WTC11 (cell line): Measurements from ENCODE around the gene INAFM2. TPM values are rescaled to one million over a fixed set of nuclear protein-coding genes. Genes with fewer than 3 reads are reported as not detected.

Experiments used
- ATAC-seq: fragments of 200-7000 bp; cut with Tn5 transposase; 2 replicates; pipeline ENCODE4 v1.10.0; 2021; ENCODE audit warnings: mild to moderate bottlenecking, moderate library complexity
- CTCF ChIA-PET: fragments of 300-600 bp; sonication (Branson Sonifier 250); formaldehyde crosslinking; loops from one replicate; lab custom pipeline; 2021; ENCODE audit warnings: antibody characterized with exemption; lab: Charles Lee
- POLR2A ChIA-PET: fragments of 350-600 bp; sonication (Branson Sonifier 250); formaldehyde crosslinking; loops from one replicate; lab custom pipeline; 2021; ENCODE audit warnings: antibody characterized with exemption; lab: Charles Lee
- DNase-seq: peaks from one replicate; pipeline ENCODE4 v3.0.0; 2021; ENCODE audit warnings: low spot score
- H3K27ac Mint-ChIP-seq: 2 replicates; pipeline ENCODE4 v1.8.0; 2021; ENCODE audit warnings: mixed read lengths
- H3K27me3 Mint-ChIP-seq: 2 replicates; pipeline ENCODE4 v1.8.0; 2021; ENCODE audit warnings: low read depth, mild to moderate bottlenecking, moderate library complexity, mixed read lengths
- H3K36me3 Mint-ChIP-seq: 2 replicates; pipeline ENCODE4 v1.8.0; 2021; ENCODE audit warnings: mixed read lengths
- H3K4me1 Mint-ChIP-seq: 2 replicates; pipeline ENCODE4 v1.8.0; 2022; ENCODE audit warnings: mixed read lengths
- H3K4me3 Mint-ChIP-seq: 2 replicates; pipeline ENCODE4 v1.8.0; 2021; ENCODE audit warnings: mild to moderate bottlenecking, moderate library complexity, mixed read lengths
- H3K9me3 Mint-ChIP-seq: 2 replicates; pipeline ENCODE4 v1.8.0; 2021; ENCODE audit warnings: mixed read lengths
- CBFB ChIP-seq: sonication (generic); formaldehyde crosslinking; IDR thresholded peaks from 2 replicates; pipeline ENCODE4 v1.8.1; 2022; ENCODE audit warnings: mild to moderate bottlenecking, low read depth, missing genetic modification reagents
- CREM ChIP-seq: sonication (generic); formaldehyde crosslinking; IDR thresholded peaks from 2 replicates; pipeline ENCODE4 v1.8.1; 2022; ENCODE audit warnings: mild to moderate bottlenecking, missing genetic modification reagents, moderate library complexity
- E2F1 ChIP-seq: sonication (generic); formaldehyde crosslinking; IDR thresholded peaks from 2 replicates; pipeline ENCODE4 v1.8.0; 2022; ENCODE audit warnings: mild to moderate bottlenecking, missing genetic modification reagents
- FOXJ3 ChIP-seq: sonication (generic); formaldehyde crosslinking; IDR thresholded peaks from 2 replicates; pipeline ENCODE4 v1.9.0; 2021; ENCODE audit warnings: missing genetic modification reagents, mild to moderate bottlenecking, borderline replicate concordance
- FOXK1 ChIP-seq: sonication (generic); formaldehyde crosslinking; IDR thresholded peaks from 2 replicates; pipeline ENCODE4 v1.8.0; 2022; ENCODE audit warnings: mild to moderate bottlenecking, moderate library complexity, missing genetic modification reagents
- GTF2I ChIP-seq: fragments of 250-450 bp; sonication (Bioruptor Pico); conservative IDR thresholded peaks from 2 replicates; pipeline ENCODE4 v1.4.0; 2021; ENCODE audit warnings: mild to moderate bottlenecking
- HMGXB4 ChIP-seq: sonication (generic); formaldehyde crosslinking; IDR thresholded peaks from 2 replicates; pipeline ENCODE4 v1.8.1; 2023; ENCODE audit warnings: mild to moderate bottlenecking, moderate library complexity, missing genetic modification reagents
- IRF1 ChIP-seq: sonication (generic); formaldehyde crosslinking; IDR thresholded peaks from 2 replicates; pipeline ENCODE4 v1.8.0; 2023; ENCODE audit warnings: missing genetic modification reagents
- MXD4 ChIP-seq: fragments of 250-450 bp; sonication (Bioruptor Pico); IDR thresholded peaks from 2 replicates; pipeline ENCODE4 v1.8.0; 2021; ENCODE audit warnings: mild to moderate bottlenecking, moderate library complexity, borderline replicate concordance
- MYBL2 ChIP-seq: sonication (generic); formaldehyde crosslinking; IDR thresholded peaks from 2 replicates; pipeline ENCODE4 v1.8.1; 2023; ENCODE audit warnings: mild to moderate bottlenecking, moderate library complexity, missing genetic modification reagents
- NR1H2 ChIP-seq: sonication (generic); formaldehyde crosslinking; IDR thresholded peaks from 2 replicates; pipeline ENCODE4 v1.9.0; 2021; ENCODE audit warnings: mild to moderate bottlenecking, moderate library complexity, missing genetic modification reagents
- RORB ChIP-seq: fragments of 250-450 bp; sonication (Bioruptor Pico); IDR thresholded peaks from 2 replicates; pipeline ENCODE4 v1.9.0; 2021; ENCODE audit warnings: mild to moderate bottlenecking
- SMAD4 ChIP-seq: sonication (generic); formaldehyde crosslinking; IDR thresholded peaks from 2 replicates; pipeline ENCODE4 v1.8.0; 2022; ENCODE audit warnings: mild to moderate bottlenecking, missing genetic modification reagents
- SP1 ChIP-seq: sonication (generic); formaldehyde crosslinking; conservative IDR thresholded peaks from 2 replicates; pipeline ENCODE4 v1.8.1; 2022; ENCODE audit warnings: missing genetic modification reagents
- TP53 ChIP-seq: sonication (generic); formaldehyde crosslinking; IDR thresholded peaks from 2 replicates; pipeline ENCODE4 v1.8.1; 2023; ENCODE audit warnings: mild to moderate bottlenecking, missing genetic modification reagents
- ZNF232 ChIP-seq: sonication (generic); formaldehyde crosslinking; IDR thresholded peaks from 2 replicates; pipeline ENCODE4 v1.8.0; 2022; ENCODE audit warnings: mild to moderate bottlenecking, missing genetic modification reagents
- ZNF263 ChIP-seq: sonication (generic); formaldehyde crosslinking; IDR thresholded peaks from 2 replicates; pipeline ENCODE4 v1.8.1; 2022; ENCODE audit warnings: low read depth, mild to moderate bottlenecking, moderate library complexity, missing genetic modification reagents
- ZNF317 ChIP-seq: sonication (generic); formaldehyde crosslinking; IDR thresholded peaks from 2 replicates; pipeline ENCODE4 v1.8.1; 2023; ENCODE audit warnings: low read depth, mild to moderate bottlenecking, moderate library complexity, missing genetic modification reagents, borderline replicate concordance
- ZNF512 ChIP-seq: sonication (generic); formaldehyde crosslinking; IDR thresholded peaks from 2 replicates; pipeline ENCODE4 v1.8.1; 2022; ENCODE audit warnings: missing genetic modification reagents, borderline replicate concordance
- total RNA-seq: library from RNA; stranded (reverse); gene quantifications from 3 replicates; pipeline ENCODE4 v1.2.3, GENCODE V29; 2021
- TF ChIP-seq, protein P1 (sequence below): fragments of 250-450 bp; sonication (Bioruptor Pico); IDR thresholded peaks from 2 replicates; pipeline ENCODE4 v2.1.2; 2022; ENCODE audit warnings: mild to moderate bottlenecking, moderate library complexity
- TF ChIP-seq, protein P2 (sequence below): sonication (generic); formaldehyde crosslinking; IDR thresholded peaks from 2 replicates; pipeline ENCODE4 v1.8.1; 2022; ENCODE audit warnings: mild to moderate bottlenecking, moderate library complexity, missing genetic modification reagents
- TF ChIP-seq, protein P3 (sequence below): sonication (generic); formaldehyde crosslinking; IDR thresholded peaks from 2 replicates; pipeline ENCODE4 v1.8.0; 2022; ENCODE audit warnings: mild to moderate bottlenecking, missing genetic modification reagents

INAFM2 gene
- total RNA-seq, 1 experiment from 2014 or later = 34.2 TPM

DNA sequence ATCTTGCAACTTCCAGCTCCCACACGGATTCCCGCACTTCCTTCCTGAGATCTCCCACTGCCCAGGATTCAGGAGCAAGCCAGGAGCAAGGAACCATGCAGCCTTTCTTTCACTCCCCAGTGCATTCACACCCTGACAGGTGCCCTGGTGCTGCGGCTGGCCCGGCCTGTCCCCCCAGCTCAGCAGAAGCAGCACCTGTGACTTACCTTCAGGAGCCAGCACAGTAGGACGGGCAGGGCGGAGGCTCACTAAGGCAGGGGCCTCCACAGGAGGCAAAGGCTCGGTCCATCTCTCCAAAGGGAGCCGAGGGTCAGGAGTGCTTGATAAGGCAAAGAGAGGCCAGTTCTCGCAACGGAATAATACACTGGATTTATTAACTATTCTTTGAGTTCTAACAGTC, 45.5 kb upstream of the INAFM2 start:
- DNase-seq = no peak
- ATAC-seq = no peak
- Mint-ChIP-seq H3K36me3 (no peaks in the 10 kb centered on the region), H3K9me3 (no peaks in the 10 kb centered on the region), H3K4me3 (no peak overlapping the region), H3K4me1 (peaks cover 39% of the 10 kb centered on the region), H3K27ac (no peak overlapping the region), H3K27me3 (peaks cover 48% of the 10 kb centered on the region)
- ChIA-PET POLR2A (no interaction called here), CTCF (interaction anchor here (0.8 to 12.1 kb wide), 15 partner anchors 9 to 232 kb away, joined by 3 to 690 read pairs (median 12); partner anchors contain the start of genes CCDC9B, INAFM2, PAK6 and PLCB2)
- TF ChIP-seq, protein P1, sequence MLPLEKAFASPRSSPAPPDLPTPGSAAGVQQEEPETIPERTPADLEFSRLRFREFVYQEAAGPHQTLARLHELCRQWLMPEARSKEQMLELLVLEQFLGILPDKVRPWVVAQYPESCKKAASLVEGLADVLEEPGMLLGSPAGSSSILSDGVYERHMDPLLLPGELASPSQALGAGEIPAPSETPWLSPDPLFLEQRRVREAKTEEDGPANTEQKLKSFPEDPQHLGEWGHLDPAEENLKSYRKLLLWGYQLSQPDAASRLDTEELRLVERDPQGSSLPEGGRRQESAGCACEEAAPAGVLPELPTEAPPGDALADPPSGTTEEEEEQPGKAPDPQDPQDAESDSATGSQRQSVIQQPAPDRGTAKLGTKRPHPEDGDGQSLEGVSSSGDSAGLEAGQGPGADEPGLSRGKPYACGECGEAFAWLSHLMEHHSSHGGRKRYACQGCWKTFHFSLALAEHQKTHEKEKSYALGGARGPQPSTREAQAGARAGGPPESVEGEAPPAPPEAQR (CRISPR knock-in tag) = no peak
- TF ChIP-seq SMAD4 (CRISPR knock-in tag) = no peak
- TF ChIP-seq NR1H2 (CRISPR knock-in tag) = no peak
- no peak for TF ChIP-seq FOXJ3
- no peak for TF ChIP-seq CREM (CRISPR knock-in tag)
- TF ChIP-seq RORB (CRISPR knock-in tag) = no peak
- no peak for TF ChIP-seq ZNF512 (CRISPR knock-in tag)
- no peak for TF ChIP-seq FOXK1 (CRISPR knock-in tag)
- TF ChIP-seq IRF1 (CRISPR knock-in tag) = no peak
- TF ChIP-seq, all 79 proteins: peak for 0

DNA sequence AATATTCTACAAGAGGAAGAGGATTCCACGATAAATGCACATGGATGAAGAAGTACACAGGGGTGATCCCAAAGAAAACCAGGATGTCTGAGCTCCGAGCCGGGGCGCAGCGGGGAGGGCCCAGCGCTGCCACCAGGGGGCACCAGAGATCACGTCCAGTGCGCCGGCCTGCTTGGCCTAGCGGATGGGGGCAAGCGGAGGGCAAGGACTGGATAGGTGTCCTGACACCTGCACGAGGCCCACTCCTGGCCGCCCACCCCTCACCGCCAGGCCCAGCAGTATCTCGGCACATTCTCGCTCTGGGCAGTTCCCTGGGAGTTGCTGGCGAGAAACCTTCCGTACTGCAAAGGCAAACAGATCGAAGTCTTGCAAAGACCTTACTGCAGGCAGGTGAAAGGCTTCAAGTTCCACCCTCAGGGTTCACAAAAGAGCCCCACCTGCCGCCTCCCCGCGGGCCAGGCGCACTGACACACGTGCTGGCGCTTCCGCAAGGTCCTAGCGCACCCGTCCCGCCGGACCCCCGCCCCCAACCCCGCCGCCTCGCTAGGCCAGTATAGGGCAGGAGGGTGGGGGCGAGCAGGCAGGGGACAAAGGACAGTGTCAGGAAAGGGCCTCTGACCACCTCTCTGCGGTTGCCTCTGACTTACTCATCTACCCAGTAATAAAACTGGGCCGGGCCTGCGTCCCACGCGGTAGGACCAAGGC, 43.9 kb upstream of the INAFM2 start:
- no peaks in the 10 kb centered on the region for H3K9me3 Mint-ChIP-seq
- POLR2A ChIA-PET = interaction anchor here (1.0 to 2.6 kb wide), 6 partner anchors 10 to 46 kb away, joined by 3 to 12 read pairs (median 6); partner anchors contain the start of genes INAFM2 and PLCB2
- TF ChIP-seq FOXK1 (CRISPR knock-in tag) (peak; percentile 87; the same call in 1 of the 2 replicates), MXD4 (CRISPR knock-in tag) (no peak), ZNF263 (CRISPR knock-in tag) (0 out of 2 replicates have a peak, but pooled peaks have one; percentile 0), CBFB (0 out of 2 replicates have a peak, but pooled peaks have one; percentile 72), MYBL2 (peak; percentile 80), GTF2I (CRISPR knock-in tag) (no peak), FOXJ3 (peak; percentile 63; the same call in 1 of the 2 replicates), E2F1 (peak; percentile 81; the same call in 1 of the 2 replicates), ZNF232 (CRISPR knock-in tag) (peak; percentile 87; the same call in 1 of the 2 replicates), HMGXB4 (peak; percentile 85), TP53 (CRISPR knock-in tag) (peak; percentile 89), SP1 (CRISPR knock-in tag) (peak; percentile 37), ZNF317 (CRISPR knock-in tag) (peak; percentile 37; the same call in 1 of the 2 replicates), IRF1 (CRISPR knock-in tag) (peak; percentile 83; the same call in 1 of the 2 replicates)
- TF ChIP-seq, protein P2, sequence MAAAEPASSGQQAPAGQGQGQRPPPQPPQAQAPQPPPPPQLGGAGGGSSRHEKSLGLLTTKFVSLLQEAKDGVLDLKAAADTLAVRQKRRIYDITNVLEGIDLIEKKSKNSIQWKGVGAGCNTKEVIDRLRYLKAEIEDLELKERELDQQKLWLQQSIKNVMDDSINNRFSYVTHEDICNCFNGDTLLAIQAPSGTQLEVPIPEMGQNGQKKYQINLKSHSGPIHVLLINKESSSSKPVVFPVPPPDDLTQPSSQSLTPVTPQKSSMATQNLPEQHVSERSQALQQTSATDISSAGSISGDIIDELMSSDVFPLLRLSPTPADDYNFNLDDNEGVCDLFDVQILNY (CRISPR knock-in tag) = peak; percentile 71; the same call in 1 of the 2 replicates
- TF ChIP-seq, protein P3, sequence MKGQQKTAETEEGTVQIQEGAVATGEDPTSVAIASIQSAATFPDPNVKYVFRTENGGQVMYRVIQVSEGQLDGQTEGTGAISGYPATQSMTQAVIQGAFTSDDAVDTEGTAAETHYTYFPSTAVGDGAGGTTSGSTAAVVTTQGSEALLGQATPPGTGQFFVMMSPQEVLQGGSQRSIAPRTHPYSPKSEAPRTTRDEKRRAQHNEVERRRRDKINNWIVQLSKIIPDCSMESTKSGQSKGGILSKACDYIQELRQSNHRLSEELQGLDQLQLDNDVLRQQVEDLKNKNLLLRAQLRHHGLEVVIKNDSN (CRISPR knock-in tag) = peak; percentile 83

More for the DNA sequence above, 43.9 kb upstream of the INAFM2 start:
- Mint-ChIP-seq H3K4me3 (peak overlapping the region; percentile 65), H3K4me1 (peaks cover 47% of the 10 kb centered on the region), H3K36me3 (no peaks in the 10 kb centered on the region), H3K27ac (no peak overlapping the region), H3K27me3 (peaks cover 64% of the 10 kb centered on the region)
- peak; percentile 89 for DNase-seq
- peak; percentile 30 for ATAC-seq
- CTCF ChIA-PET = interaction anchor here (0.5 to 12.1 kb wide), 63 partner anchors 11 to 586 kb away, joined by 3 to 690 read pairs (median 6); partner anchors contain the start of genes BMF, CCDC9B, INAFM2 and IVD
